Smooth muscle cell (in vitro differentiated cells): ENCODE data around the gene TDRD10. TPM values are rescaled to one million over a fixed set of nuclear protein-coding genes. Genes with fewer than 3 reads are reported as not detected.

Experiments used
- DNase-seq: peaks from one replicate; lab custom pipeline; 2025; ENCODE audit not compliant: unreplicated experiment; lab: John Stamatoyannopoulos, UW
- H2AFZ ChIP-seq: fragments of 200-600 bp; sonication (generic); 2 replicates; pipeline ENCODE4 v1.6.0; 2016; ENCODE audit warnings: antibody characterized with exemption, low read depth, mild to moderate bottlenecking
- H3F3A ChIP-seq: fragments of 200-600 bp; sonication (generic); 2 replicates; pipeline ENCODE4 v1.6.0; 2017; ENCODE audit warnings: antibody characterized with exemption, low read depth
- H3K27ac ChIP-seq: fragments of 200-600 bp; sonication (generic); 2 replicates; pipeline ENCODE4 v1.5.1; 2016; ENCODE audit warnings: low read depth, mild to moderate bottlenecking
- H3K27me3 ChIP-seq: fragments of 200-600 bp; sonication (generic); 2 replicates; pipeline ENCODE4 v1.6.1; 2016; ENCODE audit warnings: low read depth, mild to moderate bottlenecking
- H3K36me3 ChIP-seq: fragments of 200-600 bp; sonication (generic); 2 replicates; pipeline ENCODE4 v1.5.1; 2016; ENCODE audit warnings: low read depth
- H3K4me1 ChIP-seq: fragments of 200-600 bp; sonication (generic); 2 replicates; pipeline ENCODE4 v1.5.1; 2016; ENCODE audit warnings: low read depth
- H3K4me2 ChIP-seq: fragments of 200-600 bp; sonication (generic); 2 replicates; pipeline ENCODE4 v1.6.0; 2016; ENCODE audit warnings: mild to moderate bottlenecking
- H3K4me3 ChIP-seq: fragments of 200-600 bp; sonication (generic); 2 replicates; pipeline ENCODE4 v1.5.1; 2016; ENCODE audit warnings: mild to moderate bottlenecking
- H3K79me2 ChIP-seq: fragments of 200-600 bp; sonication (generic); 2 replicates; pipeline ENCODE4 v1.6.0; 2016; ENCODE audit warnings: low read depth, mild to moderate bottlenecking
- H3K9ac ChIP-seq: fragments of 200-600 bp; sonication (generic); 2 replicates; pipeline ENCODE4 v1.6.0; 2016; ENCODE audit warnings: low read depth
- H3K9me3 ChIP-seq: fragments of 200-600 bp; sonication (generic); replicated peaks from 2 replicates; pipeline ENCODE4 v1.5.1; 2016; ENCODE audit warnings: low read depth
- H4K20me1 ChIP-seq: fragments of 200-600 bp; sonication (generic); 2 replicates; pipeline ENCODE4 v1.6.0; 2016; ENCODE audit warnings: low read depth
- WGBS: methylation state at CpG from one replicate; pipeline ENCODE4 v1.1.7; 2016; ENCODE audit warnings: low lambda C conversion rate; 5-methylcytosine and 5-hydroxymethylcytosine counted together
- polyA plus RNA-seq: library from polyadenylated mRNA; unstranded; fragments of >200 nt; fragmentation: Nextera tagmentation; extraction: Ambion mirVana; gene quantifications from 2 replicates; pipeline ENCODE4 v1.2.1, GENCODE V29; 2016
- total RNA-seq: library from RNA; depleted of rRNA; stranded (reverse); fragments of >200 nt; gene quantifications from 2 replicates; pipeline ENCODE4 v1.2.3, GENCODE V29; 2014
- TF ChIP-seq, protein P1 (sequence below): fragments of 200-600 bp; sonication (generic); IDR thresholded peaks from 2 replicates; pipeline ENCODE4 v1.5.1; 2017; ENCODE audit warnings: borderline replicate concordance, mild to moderate bottlenecking, antibody characterized with exemption; ENCODE audit not compliant: insufficient read depth, poor library complexity, severe bottlenecking

Gene TDRD10
- total and polyA plus RNA-seq, 2 experiments from 2014 or later: 0.11 to 0.13 TPM

DNA sequence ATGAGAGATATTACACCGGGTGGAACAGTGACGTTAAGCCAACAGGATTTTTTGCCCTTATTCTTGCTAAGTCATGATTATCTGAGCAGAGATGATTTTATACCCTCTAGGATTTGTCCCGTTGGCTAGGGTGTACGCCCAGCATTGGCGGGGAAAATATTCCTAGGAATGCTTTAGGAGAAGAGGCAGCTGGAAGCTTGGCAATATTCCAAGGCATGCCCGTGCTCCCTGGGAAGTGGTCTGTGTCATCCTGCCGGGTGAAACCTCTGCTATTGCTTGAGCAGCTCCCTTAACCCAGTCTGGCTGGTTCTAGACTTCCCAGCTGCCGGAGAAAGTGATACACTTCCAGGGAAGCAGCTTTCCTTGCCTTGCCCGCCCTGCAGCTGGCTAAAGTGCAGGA, 81.8 kb downstream of the TDRD10 start:
- Histone ChIP-seq H3K36me3 (peaks cover 16% of the 10 kb centered on the region), H3K27ac (no peak overlapping the region), H3K9me3 (no peaks in the 10 kb centered on the region), H4K20me1 (peaks cover 15% of the 10 kb centered on the region), H3K79me2 (no peaks in the 10 kb centered on the region), H3K4me3 (no peak overlapping the region), H3K4me1 (no peaks in the 10 kb centered on the region), H3K27me3 (no peaks in the 10 kb centered on the region), H2AFZ (no peak overlapping the region), H3F3A (peaks cover 3% of the 10 kb centered on the region), H3K9ac (no peak overlapping the region), H3K4me2 (no peak overlapping the region)
- DNase-seq: no peak
- TF ChIP-seq, protein P1, sequence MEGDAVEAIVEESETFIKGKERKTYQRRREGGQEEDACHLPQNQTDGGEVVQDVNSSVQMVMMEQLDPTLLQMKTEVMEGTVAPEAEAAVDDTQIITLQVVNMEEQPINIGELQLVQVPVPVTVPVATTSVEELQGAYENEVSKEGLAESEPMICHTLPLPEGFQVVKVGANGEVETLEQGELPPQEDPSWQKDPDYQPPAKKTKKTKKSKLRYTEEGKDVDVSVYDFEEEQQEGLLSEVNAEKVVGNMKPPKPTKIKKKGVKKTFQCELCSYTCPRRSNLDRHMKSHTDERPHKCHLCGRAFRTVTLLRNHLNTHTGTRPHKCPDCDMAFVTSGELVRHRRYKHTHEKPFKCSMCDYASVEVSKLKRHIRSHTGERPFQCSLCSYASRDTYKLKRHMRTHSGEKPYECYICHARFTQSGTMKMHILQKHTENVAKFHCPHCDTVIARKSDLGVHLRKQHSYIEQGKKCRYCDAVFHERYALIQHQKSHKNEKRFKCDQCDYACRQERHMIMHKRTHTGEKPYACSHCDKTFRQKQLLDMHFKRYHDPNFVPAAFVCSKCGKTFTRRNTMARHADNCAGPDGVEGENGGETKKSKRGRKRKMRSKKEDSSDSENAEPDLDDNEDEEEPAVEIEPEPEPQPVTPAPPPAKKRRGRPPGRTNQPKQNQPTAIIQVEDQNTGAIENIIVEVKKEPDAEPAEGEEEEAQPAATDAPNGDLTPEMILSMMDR: no peak
- 72% methylated on average over 9 of the region's 9 CpGs for WGBS

DNA sequence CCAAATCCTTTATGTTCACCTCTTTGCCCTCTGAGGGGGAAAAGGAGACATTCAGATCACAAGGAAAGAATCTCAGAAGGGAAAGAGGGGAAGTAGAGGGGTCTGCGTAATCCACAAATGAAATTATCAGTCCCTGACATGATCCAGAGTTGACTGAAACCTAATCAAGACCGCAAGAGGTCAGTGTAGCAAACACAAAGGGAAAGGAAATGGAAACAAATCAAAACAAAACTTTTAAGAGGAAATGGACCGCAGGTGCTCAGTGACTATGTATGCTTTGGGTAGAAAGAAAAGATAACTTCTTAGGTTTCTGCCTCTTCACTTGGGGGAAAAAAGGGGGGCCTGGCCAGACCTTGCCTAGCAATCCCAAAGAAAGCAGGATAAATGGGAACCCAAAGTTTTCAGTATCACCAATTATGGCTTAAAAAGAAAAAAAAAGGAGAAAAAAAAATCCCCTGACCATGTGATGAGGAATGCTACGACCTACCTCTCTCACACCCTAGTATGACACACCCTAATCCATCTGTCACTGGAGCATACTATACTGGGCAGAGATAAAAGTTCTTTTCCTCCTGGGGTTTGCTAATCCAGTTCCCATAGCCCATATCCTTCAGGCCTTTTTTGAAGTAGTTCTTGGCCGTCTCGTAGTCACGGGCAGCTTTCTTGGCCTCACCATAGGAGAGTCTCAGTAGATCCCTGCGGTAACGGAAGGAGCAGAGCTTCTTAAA, 82.4 kb downstream of the TDRD10 start:
- no peak overlapping the region for H3K9ac ChIP-seq

DNA sequence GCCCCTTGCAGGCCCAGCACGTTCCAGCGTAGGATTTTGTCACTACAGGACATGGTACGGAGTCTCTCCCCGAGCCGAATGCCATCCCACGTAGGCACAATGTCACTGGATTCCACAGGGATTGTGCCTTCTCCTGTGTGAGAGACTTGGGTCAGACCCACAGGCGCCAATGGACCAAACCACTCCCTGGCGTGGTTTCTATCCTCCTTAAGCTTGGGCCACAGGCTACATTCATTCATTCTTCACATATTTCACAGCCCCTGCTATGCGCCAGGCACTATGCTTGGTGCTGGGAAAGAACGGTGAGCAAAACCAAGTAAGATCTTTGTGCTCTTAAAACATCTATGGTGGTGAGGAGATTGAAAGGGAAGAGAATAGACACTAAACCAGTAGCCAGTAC, 84.2 kb downstream of the TDRD10 start:
- peaks cover 27% of the 10 kb centered on the region for H3K36me3 ChIP-seq
- TF ChIP-seq, protein P1: no peak
- H2AFZ ChIP-seq: no peak overlapping the region
- no peaks in the 10 kb centered on the region for H3K9me3 ChIP-seq
- H3K27me3 ChIP-seq: no peaks in the 10 kb centered on the region
- H3F3A ChIP-seq: peaks cover 3% of the 10 kb centered on the region
- H3K4me2 ChIP-seq: no peak overlapping the region
- H3K4me1 ChIP-seq: no peaks in the 10 kb centered on the region
- no peak overlapping the region for H3K27ac ChIP-seq
- H4K20me1 ChIP-seq: peaks cover 30% of the 10 kb centered on the region
- no peak overlapping the region for H3K4me3 ChIP-seq
- H3K9ac ChIP-seq: no peak overlapping the region
- 93% methylated on average over 10 of the region's 10 CpGs for WGBS
- DNase-seq: no peak
- no peaks in the 10 kb centered on the region for H3K79me2 ChIP-seq

More for the DNA sequence above, 82.4 kb downstream of the TDRD10 start:
- WGBS: 96% methylated on average over 9 of the region's 9 CpGs
- TF ChIP-seq, protein P1: no peak
- Histone ChIP-seq H2AFZ (no peak overlapping the region), H3K4me3 (no peak overlapping the region), H3K4me1 (no peaks in the 10 kb centered on the region), H3K4me2 (no peak overlapping the region), H3K27me3 (no peaks in the 10 kb centered on the region), H3K27ac (no peak overlapping the region), H4K20me1 (peaks cover 21% of the 10 kb centered on the region), H3F3A (peaks cover 3% of the 10 kb centered on the region), H3K79me2 (no peaks in the 10 kb centered on the region), H3K9me3 (no peaks in the 10 kb centered on the region), H3K36me3 (peaks cover 22% of the 10 kb centered on the region)
- no peak for DNase-seq

DNA sequence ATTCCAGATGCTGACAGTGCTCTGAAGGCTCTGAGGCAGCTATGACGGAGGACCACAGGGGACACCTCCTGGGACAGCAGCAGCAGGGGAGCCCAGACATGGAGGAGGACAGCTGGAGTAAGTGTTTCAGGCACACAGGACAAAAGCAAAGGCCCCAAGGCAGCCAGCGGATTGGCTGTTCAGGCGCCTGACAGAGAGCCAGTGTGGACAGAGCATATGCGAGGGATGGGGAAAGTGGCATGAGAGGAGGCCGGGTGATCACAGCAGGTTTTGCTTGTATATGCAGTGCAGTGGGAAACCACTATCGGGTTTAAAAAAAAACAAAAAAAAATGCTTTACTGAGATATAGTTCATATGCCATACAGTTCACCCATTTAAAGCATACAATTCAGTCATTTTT, 84.6 kb downstream of the TDRD10 start:
- no peaks in the 10 kb centered on the region for H3K27me3 ChIP-seq
- H3K79me2 ChIP-seq: no peaks in the 10 kb centered on the region
- H3K27ac ChIP-seq: no peak overlapping the region
- H3F3A ChIP-seq: peaks cover 3% of the 10 kb centered on the region
- H3K9me3 ChIP-seq: no peaks in the 10 kb centered on the region
- TF ChIP-seq, protein P1: no peak
- no peak overlapping the region for H3K9ac ChIP-seq
- DNase-seq: no peak
- no peaks in the 10 kb centered on the region for H3K4me1 ChIP-seq
- WGBS: 95% methylated on average over 6 of the region's 6 CpGs
- peaks cover 30% of the 10 kb centered on the region for H4K20me1 ChIP-seq
- no peak overlapping the region for H3K4me3 ChIP-seq
- peaks cover 27% of the 10 kb centered on the region for H3K36me3 ChIP-seq
- no peak overlapping the region for H2AFZ ChIP-seq
- no peak overlapping the region for H3K4me2 ChIP-seq
